Measurements from ENCODE around the gene SYNDIG1.

- no peak for TF ChIP-seq POLR2A (IDR thresholded peaks at IDR 0.05)
- no peak for TF ChIP-seq CTCF (IDR thresholded peaks at IDR 0.05)
Measured at GRCh38 chr20:24503352-24503931, 34.0 kb downstream of the SYNDIG1 start.

Measured in lower leg skin (tissue), 3 donors.